HEK293 (cell line): ENCODE measurements around the gene CAPN15.

Experiments used
- CTCF ChIA-PET: fragments of 350-600 bp; formaldehyde crosslinking; extraction: SDS; loops from one replicate; lab custom pipeline; 2021; ENCODE audit warnings: antibody characterized with exemption; lab: Yijun Ruan, JAX
- POLR2A ChIA-PET: fragments of 300-600 bp; formaldehyde crosslinking; extraction: SDS; loops from one replicate; lab custom pipeline; 2020; ENCODE audit warnings: antibody characterized with exemption, inconsistent platforms; lab: Yijun Ruan, JAX
- H3K27ac ChIP-seq: fragments of 200-500 bp; sonication (Bioruptor generic); 2 replicates; pipeline ENCODE4 v1.5.1; 2014; ENCODE audit warnings: low read depth, low read length, control low read depth, inconsistent platforms; ENCODE audit errors: extremely low read depth
- H3K36me3 ChIP-seq, 2 experiments: fragments of 200-500 bp in 1 of 2; sonication (Bioruptor generic) in 1 of 2; 1 replicate in 1 of 2; 2 replicates in 1 of 2; pipeline ENCODE4 v1.5.1; 2014 to 2017; ENCODE audit warnings: inconsistent platforms in 2 of 2, low read length in 2 of 2; ENCODE audit not compliant: control insufficient read depth in 2 of 2, insufficient read depth in 1 of 2
- H3K4me1 ChIP-seq: fragments of 200-500 bp; sonication (Bioruptor generic); 2 replicates; pipeline ENCODE4 v1.5.1; 2014; ENCODE audit warnings: mild to moderate bottlenecking, low read length, inconsistent platforms; ENCODE audit not compliant: control insufficient read depth, insufficient read depth
- H3K4me3 ChIP-seq: 2 replicates; pipeline ENCODE4 v1.5.1; 2011; ENCODE audit warnings: low read depth, mild to moderate bottlenecking, control low read depth, low read length, moderate library complexity
- H3K9me3 ChIP-seq: fragments of 200-500 bp; sonication (Bioruptor generic); 2 replicates; pipeline ENCODE4 v1.5.1; 2014; ENCODE audit warnings: low read depth, low read length, inconsistent platforms; ENCODE audit not compliant: control insufficient read depth, insufficient read depth
- KLF1 ChIP-seq: fragments of 450-650 bp; formaldehyde crosslinking; IDR thresholded peaks from 2 replicates; pipeline ENCODE4 v1.5.1; 2016; ENCODE audit warnings: missing biosample characterization, missing genetic modification characterization
- KLF8 ChIP-seq: fragments of 450-650 bp; formaldehyde crosslinking; IDR thresholded peaks from 2 replicates; pipeline ENCODE4 v1.5.1; 2016; ENCODE audit warnings: missing biosample characterization, missing genetic modification characterization
- PRDM10 ChIP-seq: fragments of 450-650 bp; formaldehyde crosslinking; IDR thresholded peaks from 2 replicates; pipeline ENCODE4 v1.5.1; 2016; ENCODE audit warnings: missing biosample characterization, missing genetic modification characterization
- ZBTB20 ChIP-seq: fragments of 450-650 bp; formaldehyde crosslinking; IDR thresholded peaks from 2 replicates; pipeline ENCODE4 v1.5.1; 2016; ENCODE audit warnings: missing biosample characterization, missing genetic modification characterization
- ZIC2 ChIP-seq: fragments of 450-650 bp; formaldehyde crosslinking; IDR thresholded peaks from 2 replicates; pipeline ENCODE4 v1.5.1; 2016; ENCODE audit warnings: missing biosample characterization, missing genetic modification characterization
- ZNF23 ChIP-seq: fragments of 450-650 bp; formaldehyde crosslinking; IDR thresholded peaks from 2 replicates; pipeline ENCODE4 v1.5.1; 2016; ENCODE audit warnings: missing biosample characterization, missing genetic modification characterization, borderline replicate concordance
- ZNF341 ChIP-seq: fragments of 450-650 bp; formaldehyde crosslinking; IDR thresholded peaks from 2 replicates; pipeline ENCODE4; 2016; ENCODE audit warnings: low read depth, missing biosample characterization, missing genetic modification characterization
- ZNF514 ChIP-seq: fragments of 450-650 bp; formaldehyde crosslinking; IDR thresholded peaks from 2 replicates; pipeline ENCODE4 v1.5.1; 2016; ENCODE audit warnings: missing biosample characterization, missing genetic modification characterization
- ZNF596 ChIP-seq: fragments of 450-650 bp; IDR thresholded peaks from 2 replicates; pipeline ENCODE4 v1.5.0; 2018; ENCODE audit warnings: missing biosample characterization, mild to moderate bottlenecking, missing genetic modification characterization, moderate library complexity
- ZNF791 ChIP-seq: fragments of 450-650 bp; formaldehyde crosslinking; IDR thresholded peaks from 2 replicates; pipeline ENCODE4 v1.5.1; 2016; ENCODE audit warnings: missing biosample characterization, missing genetic modification characterization
- TF ChIP-seq, protein P1 (sequence below): fragments of 450-650 bp; formaldehyde crosslinking; IDR thresholded peaks from 2 replicates; pipeline ENCODE4 v1.5.1; 2016; ENCODE audit warnings: missing biosample characterization, missing genetic modification characterization
- TF ChIP-seq, protein P2 (sequence below): fragments of 450-650 bp; formaldehyde crosslinking; optimal IDR thresholded peaks from 2 replicates; pipeline ENCODE3; 2016; ENCODE audit warnings: missing biosample characterization, mild to moderate bottlenecking, missing genetic modification characterization
- TF ChIP-seq, protein P3 (sequence below): fragments of 450-650 bp; formaldehyde crosslinking; IDR thresholded peaks from 2 replicates; pipeline ENCODE4 v1.5.1; 2016; ENCODE audit warnings: missing biosample characterization, missing genetic modification characterization
- TF ChIP-seq, protein P4 (sequence below): fragments of 450-650 bp; formaldehyde crosslinking; IDR thresholded peaks from 2 replicates; pipeline ENCODE4 v1.5.1; 2017; ENCODE audit warnings: missing biosample characterization, mild to moderate bottlenecking, missing genetic modification characterization, moderate library complexity

CAPN15 gene

DNA sequence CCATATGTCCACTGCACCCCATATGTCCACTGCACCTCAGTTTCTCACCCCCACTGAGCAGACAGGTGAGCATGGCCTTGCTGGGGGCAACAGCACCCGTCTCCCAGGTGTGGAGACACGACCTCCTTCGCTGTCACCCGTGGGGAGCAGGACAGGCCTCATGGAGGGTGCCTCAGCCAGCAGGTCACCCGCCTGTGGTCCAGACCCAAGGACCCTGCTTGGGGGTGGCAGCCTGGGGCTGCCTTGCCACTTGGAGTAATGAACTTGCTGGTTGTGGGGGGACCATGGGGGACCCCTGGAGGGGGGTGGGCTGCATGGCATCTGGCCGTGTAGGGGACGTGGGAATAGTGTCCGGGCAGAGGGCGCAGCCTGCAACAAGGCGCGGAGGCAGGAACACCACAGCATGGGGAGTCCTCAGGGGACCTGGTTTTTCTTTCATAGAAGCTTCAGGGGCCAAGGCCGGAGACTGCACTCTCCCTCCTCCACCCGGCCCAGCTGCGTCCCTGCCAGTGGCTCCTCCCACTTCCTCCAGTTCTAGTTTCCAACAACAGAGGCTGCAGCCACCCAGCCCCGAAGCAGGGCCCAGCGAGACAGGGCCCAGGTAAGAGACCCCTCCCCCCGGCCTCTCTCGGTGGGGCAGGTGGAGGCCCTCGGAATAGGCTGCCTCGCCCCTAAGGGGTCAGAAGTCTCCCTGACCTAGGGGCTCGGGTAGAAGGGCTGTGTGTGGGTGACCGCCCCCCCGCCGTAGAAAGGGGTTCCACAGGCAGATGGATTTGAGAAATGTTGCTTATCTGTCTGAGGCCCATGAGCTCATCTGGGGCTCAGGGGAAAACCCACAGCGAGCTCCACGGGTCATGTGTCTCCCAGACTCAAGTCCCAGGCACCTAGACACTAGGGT is 39.2 kb downstream of the CAPN15 start, which contains the start of gene NHLRC4 (continued):
- TF ChIP-seq PRDM10 (tag by site-specific recombination), result peak; percentile 73

- TF ChIP-seq ZNF514 (tag by site-specific recombination) (no peak), ZIC2 (tag by site-specific recombination) (peak; percentile 81)
- TF ChIP-seq, protein P1, sequence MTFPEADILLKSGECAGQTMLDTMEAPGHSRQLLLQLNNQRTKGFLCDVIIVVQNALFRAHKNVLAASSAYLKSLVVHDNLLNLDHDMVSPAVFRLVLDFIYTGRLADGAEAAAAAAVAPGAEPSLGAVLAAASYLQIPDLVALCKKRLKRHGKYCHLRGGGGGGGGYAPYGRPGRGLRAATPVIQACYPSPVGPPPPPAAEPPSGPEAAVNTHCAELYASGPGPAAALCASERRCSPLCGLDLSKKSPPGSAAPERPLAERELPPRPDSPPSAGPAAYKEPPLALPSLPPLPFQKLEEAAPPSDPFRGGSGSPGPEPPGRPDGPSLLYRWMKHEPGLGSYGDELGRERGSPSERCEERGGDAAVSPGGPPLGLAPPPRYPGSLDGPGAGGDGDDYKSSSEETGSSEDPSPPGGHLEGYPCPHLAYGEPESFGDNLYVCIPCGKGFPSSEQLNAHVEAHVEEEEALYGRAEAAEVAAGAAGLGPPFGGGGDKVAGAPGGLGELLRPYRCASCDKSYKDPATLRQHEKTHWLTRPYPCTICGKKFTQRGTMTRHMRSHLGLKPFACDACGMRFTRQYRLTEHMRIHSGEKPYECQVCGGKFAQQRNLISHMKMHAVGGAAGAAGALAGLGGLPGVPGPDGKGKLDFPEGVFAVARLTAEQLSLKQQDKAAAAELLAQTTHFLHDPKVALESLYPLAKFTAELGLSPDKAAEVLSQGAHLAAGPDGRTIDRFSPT (tag by site-specific recombination), result peak; percentile 29; the same call in 1 of the 2 replicates
- TF ChIP-seq, all 188 proteins: peak for 2
- Histone ChIP-seq H3K4me3 (no peak overlapping the region), H3K27ac (peak overlapping the region; percentile 26; the same call in 1 of the 2 replicates), H3K4me1 (peaks cover 10% of the 10 kb centered on the region), H3K36me3 (peaks cover 0 to 14% of the 10 kb centered on the region in 2 experiments; a peak in 1 of 3 replicates), H3K9me3 (no peaks in the 10 kb centered on the region)
- ChIA-PET POLR2A (interaction anchor here (1.0 to 1.4 kb wide), 3 partner anchors 12 to 176 kb away, joined by 3 to 6 read pairs (median 4); partner anchors contain the start of gene CAPN15), CTCF (interaction anchor here (0.9 to 1.0 kb wide), 2 partner anchors 13 to 16 kb away, joined by 3 read pairs; no protein-coding TSS in a partner anchor)
These were observed 40.1 kb downstream of the CAPN15 start for GRCh38 chr16:567373-568256.

DNA sequence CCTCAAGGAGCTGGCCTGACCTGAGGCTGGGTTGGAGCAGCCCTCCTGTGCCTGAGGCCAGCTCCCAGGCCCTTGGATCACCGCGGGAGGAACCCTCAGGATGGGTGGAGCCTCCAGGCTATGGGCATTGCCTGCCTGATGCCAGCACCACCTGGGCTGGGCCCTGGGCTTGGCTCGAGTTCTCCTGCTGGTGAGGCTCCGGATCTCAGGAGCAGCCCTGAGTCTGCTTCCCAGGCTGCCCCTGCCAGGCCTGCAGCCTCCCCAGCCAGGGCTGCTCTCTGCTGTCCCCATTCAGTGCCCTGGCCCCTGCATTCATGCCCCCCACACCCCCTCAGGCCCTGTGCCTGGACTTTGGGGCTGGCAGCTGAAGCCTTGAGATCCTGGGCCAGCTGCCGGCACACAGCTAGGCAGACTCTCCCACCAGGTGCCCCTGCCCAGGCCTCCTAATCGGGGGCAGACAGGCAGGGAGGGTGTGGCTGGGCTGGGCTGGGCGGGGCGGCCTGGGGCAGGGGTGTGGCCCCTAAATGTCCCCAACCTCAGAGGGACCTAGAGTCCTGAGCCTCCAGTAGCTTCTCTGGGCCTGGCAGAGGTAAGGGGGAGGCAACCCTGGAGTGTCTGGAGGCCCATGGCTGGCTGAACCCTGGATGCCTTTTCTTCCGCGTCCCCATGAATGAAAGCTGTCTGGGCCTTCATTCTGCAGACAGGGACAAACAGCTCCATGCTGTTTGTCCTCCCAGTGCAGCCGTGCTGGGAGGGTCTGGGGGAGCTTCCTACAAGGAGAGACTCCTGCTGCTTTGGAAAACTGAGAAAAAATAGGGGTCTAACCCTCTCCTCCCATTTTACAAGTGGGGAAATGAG is 41.1 kb downstream of the CAPN15 start:
- Histone ChIP-seq H3K36me3 (peaks cover 0 to 18% of the 10 kb centered on the region in 2 experiments; a peak in 1 of 3 replicates), H3K27ac (peak overlapping the region; percentile 89; the same call in 1 of the 2 replicates), H3K9me3 (no peaks in the 10 kb centered on the region), H3K4me1 (peaks cover 10% of the 10 kb centered on the region), H3K4me3 (peak overlapping the region; percentile 60; the same call in 1 of the 2 replicates)
- POLR2A ChIA-PET, result interaction anchor here (0.7 to 1.4 kb wide), 4 partner anchors 20 to 177 kb away, joined by 3 to 4 read pairs (median 3); no protein-coding TSS in a partner anchor
- CTCF ChIA-PET, result no interaction called here
- TF ChIP-seq, protein P2, sequence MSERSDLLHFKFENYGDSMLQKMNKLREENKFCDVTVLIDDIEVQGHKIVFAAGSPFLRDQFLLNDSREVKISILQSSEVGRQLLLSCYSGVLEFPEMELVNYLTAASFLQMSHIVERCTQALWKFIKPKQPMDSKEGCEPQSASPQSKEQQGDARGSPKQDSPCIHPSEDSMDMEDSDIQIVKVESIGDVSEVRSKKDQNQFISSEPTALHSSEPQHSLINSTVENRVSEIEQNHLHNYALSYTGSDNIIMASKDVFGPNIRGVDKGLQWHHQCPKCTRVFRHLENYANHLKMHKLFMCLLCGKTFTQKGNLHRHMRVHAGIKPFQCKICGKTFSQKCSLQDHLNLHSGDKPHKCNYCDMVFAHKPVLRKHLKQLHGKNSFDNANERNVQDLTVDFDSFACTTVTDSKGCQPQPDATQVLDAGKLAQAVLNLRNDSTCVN (tag by site-specific recombination), result no peak
- TF ChIP-seq KLF1 (tag by site-specific recombination) (peak; percentile 99), ZNF596 (tag by site-specific recombination) (no peak), KLF8 (peak; percentile 85), ZNF23 (tag by site-specific recombination) (no peak), ZNF791 (tag by site-specific recombination) (no peak), ZBTB20 (0 out of 2 replicates have a peak, but pooled peaks have one; percentile 17), ZNF341 (no peak)
- TF ChIP-seq, protein P3, sequence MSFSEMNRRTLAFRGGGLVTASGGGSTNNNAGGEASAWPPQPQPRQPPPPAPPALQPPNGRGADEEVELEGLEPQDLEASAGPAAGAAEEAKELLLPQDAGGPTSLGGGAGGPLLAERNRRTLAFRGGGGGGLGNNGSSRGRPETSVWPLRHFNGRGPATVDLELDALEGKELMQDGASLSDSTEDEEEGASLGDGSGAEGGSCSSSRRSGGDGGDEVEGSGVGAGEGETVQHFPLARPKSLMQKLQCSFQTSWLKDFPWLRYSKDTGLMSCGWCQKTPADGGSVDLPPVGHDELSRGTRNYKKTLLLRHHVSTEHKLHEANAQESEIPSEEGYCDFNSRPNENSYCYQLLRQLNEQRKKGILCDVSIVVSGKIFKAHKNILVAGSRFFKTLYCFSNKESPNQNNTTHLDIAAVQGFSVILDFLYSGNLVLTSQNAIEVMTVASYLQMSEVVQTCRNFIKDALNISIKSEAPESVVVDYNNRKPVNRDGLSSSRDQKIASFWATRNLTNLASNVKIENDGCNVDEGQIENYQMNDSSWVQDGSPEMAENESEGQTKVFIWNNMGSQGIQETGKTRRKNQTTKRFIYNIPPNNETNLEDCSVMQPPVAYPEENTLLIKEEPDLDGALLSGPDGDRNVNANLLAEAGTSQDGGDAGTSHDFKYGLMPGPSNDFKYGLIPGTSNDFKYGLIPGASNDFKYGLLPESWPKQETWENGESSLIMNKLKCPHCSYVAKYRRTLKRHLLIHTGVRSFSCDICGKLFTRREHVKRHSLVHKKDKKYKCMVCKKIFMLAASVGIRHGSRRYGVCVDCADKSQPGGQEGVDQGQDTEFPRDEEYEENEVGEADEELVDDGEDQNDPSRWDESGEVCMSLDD (tag by site-specific recombination), result no peak
- TF ChIP-seq, protein P4, sequence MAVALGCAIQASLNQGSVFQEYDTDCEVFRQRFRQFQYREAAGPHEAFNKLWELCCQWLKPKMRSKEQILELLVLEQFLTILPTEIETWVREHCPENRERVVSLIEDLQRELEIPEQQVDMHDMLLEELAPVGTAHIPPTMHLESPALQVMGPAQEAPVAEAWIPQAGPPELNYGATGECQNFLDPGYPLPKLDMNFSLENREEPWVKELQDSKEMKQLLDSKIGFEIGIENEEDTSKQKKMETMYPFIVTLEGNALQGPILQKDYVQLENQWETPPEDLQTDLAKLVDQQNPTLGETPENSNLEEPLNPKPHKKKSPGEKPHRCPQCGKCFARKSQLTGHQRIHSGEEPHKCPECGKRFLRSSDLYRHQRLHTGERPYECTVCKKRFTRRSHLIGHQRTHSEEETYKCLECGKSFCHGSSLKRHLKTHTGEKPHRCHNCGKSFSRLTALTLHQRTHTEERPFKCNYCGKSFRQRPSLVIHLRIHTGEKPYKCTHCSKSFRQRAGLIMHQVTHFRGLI (tag by site-specific recombination), result no peak
